ENCODE measurements around the gene SOBP.

Gene SOBP

DNA sequence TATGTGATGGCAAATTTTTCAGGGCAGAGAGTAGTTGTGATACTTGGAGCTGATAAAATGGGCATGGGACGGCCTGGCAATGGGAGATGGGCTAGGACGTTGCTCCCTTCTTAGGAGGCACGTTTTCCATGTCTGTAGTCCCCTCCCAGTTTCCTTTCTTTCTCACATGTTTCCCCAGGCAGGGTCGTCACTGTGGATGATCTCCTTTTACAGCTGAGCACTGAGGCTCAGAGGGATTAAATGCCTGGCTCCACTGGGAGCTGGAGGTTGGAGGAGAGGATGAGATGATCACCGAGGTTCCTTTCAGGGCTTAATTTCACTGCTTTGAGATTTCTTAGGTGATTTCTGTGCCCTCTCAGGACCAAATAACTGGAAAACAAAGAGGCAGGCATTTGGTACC, 136.7 kb downstream of the SOBP start:
- DNase-seq (ENCODE audit: low read depth) = no peak
- H3K4me3 ChIP-seq (replicated peaks; ENCODE audit: low read depth, low read length) = no peak overlapping the region
- TF ChIP-seq, protein P1, sequence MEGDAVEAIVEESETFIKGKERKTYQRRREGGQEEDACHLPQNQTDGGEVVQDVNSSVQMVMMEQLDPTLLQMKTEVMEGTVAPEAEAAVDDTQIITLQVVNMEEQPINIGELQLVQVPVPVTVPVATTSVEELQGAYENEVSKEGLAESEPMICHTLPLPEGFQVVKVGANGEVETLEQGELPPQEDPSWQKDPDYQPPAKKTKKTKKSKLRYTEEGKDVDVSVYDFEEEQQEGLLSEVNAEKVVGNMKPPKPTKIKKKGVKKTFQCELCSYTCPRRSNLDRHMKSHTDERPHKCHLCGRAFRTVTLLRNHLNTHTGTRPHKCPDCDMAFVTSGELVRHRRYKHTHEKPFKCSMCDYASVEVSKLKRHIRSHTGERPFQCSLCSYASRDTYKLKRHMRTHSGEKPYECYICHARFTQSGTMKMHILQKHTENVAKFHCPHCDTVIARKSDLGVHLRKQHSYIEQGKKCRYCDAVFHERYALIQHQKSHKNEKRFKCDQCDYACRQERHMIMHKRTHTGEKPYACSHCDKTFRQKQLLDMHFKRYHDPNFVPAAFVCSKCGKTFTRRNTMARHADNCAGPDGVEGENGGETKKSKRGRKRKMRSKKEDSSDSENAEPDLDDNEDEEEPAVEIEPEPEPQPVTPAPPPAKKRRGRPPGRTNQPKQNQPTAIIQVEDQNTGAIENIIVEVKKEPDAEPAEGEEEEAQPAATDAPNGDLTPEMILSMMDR (IDR thresholded peaks at IDR 0.05; ENCODE audit: low read length, missing control alignments) = no peak

DNA sequence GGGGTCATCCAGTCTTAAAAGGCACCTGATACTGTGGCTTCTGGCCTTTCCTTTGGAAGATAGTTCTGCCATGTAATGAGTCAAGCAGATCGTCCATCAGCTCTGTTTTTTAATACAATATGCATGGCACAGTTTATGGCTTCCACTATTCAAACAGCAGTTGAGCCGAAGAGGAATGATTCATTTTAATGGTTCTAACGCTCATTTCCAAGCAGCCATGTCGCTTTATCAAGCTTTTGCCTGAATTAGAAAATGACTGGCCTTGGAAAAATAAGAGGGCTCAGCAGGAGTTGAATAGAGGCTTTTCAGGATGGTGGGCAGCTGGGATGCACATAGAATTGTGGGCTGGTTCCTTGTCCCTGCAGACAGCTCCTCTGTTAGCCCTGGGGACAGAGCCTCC, 138.1 kb downstream of the SOBP start:
- TF ChIP-seq, protein P1 (IDR thresholded peaks at IDR 0.05; ENCODE audit: low read length, missing control alignments) = no peak
- no peak for DNase-seq (ENCODE audit: low read depth)
- no peak overlapping the region for H3K4me3 ChIP-seq (replicated peaks; ENCODE audit: low read depth, low read length)

DNA sequence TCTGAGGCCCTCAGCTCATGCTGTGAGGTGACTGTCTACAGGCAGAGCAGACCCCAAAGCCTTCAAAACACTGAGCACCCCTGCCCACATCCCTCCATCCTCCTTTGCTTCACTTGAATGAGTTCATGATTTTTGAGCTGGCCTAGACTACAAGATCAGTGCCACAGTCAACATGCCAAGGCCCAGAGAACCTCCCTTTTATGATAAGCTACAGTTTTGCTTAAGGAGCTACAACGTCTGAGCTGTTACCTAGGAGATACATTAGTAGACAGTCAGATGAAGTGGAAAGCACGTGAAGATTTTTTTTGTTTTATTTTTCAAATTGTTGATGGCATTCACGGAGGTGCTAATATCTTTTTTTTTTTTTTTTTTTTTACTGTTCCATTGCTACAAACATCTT, 139.0 kb downstream of the SOBP start:
- TF ChIP-seq, protein P1 (IDR thresholded peaks at IDR 0.05; ENCODE audit: low read length, missing control alignments) = no peak
- no peak overlapping the region for H3K4me3 ChIP-seq (replicated peaks; ENCODE audit: low read depth, low read length)
- no peak for DNase-seq (ENCODE audit: low read depth)

DNA sequence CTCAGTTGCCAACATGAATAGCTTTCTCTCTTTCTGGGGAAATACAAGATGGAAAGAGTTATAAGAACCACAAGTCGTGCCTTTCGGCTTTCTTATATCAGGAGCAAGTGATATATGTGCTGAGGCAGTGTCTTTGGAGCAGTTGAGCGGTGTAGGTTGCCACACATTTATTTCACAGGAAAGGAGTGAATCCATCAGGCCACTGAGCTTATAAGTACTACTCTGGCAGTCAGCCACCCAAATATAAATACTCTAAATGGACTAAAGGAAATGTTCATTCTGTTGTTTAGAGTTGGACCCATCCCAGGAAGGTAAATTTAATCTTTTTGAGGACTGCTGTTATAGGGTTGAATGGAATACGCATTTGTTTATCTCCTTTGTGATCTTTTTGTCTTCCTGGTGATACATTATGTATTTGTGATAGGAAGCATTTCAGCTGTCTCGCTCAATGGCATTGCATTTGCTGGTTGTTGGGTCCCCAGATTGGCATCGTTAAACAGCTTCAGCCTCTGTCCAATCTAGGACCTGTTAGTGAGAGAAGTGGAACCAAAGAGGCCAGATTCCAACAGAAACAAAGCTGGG, 139.7 kb downstream of the SOBP start:
- no peak overlapping the region for H3K4me3 ChIP-seq (replicated peaks; ENCODE audit: low read depth, low read length)
- no peak for DNase-seq (ENCODE audit: low read depth)
- TF ChIP-seq, protein P1 (IDR thresholded peaks at IDR 0.05; ENCODE audit: low read length, missing control alignments) = no peak

DNA sequence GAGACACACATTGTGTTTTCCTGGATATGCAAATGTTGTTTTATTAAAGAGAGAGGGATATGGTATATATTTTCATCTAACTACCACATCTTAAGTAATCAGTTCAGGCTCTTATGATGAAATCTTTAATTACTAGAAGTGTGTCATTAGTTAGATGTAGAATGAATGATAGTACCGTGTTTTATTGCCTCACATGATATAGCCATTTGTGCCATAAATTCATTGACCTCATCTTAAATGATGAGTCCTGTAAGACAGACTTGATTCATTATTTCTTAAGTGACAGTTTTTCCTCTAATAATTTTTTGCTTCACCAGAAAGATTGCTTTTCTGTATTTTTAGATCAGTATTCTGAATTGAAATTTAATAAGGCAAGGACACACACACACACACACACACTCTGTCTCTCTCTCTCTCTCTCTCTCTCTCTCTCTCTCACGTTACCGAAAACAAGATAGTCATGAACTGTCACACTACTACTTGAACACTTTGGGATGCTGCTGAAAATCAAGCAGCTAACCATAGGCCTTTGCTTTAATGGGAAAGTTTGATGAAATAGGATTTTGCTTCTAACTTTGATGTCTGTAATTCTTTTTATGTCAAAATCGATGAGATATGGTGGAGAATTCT, 140.5 kb downstream of the SOBP start:
- H3K4me3 ChIP-seq (replicated peaks; ENCODE audit: low read depth, low read length) = no peak overlapping the region
- TF ChIP-seq, protein P1 (IDR thresholded peaks at IDR 0.05; ENCODE audit: low read length, missing control alignments) = no peak
- DNase-seq (ENCODE audit: low read depth) = no peak

DNA sequence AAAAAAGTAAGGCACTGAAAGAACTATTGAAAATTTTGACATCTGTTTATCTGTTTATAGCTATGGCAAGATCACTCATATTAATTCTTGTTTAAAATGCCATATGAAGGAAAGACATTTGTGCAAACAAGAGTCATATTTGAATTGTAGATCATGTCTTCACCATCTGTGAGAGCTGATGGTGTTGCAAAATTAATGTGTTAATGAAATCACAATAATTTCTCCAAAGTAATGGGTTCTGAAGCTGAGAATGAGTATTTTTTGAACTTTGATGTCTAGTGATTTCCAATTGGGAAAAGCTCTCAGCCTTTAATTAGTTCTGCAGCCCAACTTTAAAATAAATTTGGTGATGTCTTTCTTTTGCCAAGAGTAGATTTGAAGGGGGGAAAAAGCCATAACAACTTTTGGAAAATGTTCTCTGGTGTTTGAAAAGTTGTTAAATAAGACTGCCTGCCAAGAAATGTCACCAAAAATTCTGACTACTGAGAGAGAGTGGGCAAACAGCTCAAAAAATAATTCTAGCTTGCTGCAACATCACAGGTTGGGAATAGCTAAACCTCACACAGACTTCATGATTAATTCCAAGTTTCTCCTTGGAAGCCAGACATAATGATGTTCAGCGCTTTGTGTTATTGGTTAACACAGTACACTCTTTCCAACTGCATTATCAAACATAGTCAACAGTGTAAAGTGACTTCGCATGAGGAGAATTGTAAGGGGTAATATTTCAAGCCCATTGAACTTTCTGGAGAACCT, 142.6 kb downstream of the SOBP start:
- no peak overlapping the region for H3K4me3 ChIP-seq (replicated peaks; ENCODE audit: low read depth, low read length)
- TF ChIP-seq, protein P1 (IDR thresholded peaks at IDR 0.05; ENCODE audit: low read length, missing control alignments) = no peak
- no peak for DNase-seq (ENCODE audit: low read depth)

Measured in fibroblast of pulmonary artery (primary cell).